ENCODE data around the gene ITGBL1.

The ITGBL1 gene

DNA sequence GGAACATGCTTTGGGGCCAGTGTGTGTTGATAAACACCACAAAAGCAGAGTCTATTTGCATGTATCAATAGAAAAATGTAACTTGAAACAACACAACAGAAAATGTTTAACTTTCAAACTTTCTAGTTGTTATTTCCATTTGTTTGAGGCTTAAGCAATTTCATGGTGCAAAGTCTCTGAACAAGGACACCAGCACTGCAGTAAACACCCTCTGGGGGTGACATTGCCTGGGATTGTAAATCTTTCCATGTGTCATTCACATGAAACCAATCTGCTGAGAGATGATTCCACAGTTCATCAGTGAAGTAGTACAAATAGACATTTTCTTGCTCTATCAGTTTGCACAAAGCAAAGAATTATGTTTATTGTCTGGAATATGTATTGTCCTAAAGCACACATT, 124.5 kb downstream of the ITGBL1 start:
- TF ChIP-seq, protein P1, sequence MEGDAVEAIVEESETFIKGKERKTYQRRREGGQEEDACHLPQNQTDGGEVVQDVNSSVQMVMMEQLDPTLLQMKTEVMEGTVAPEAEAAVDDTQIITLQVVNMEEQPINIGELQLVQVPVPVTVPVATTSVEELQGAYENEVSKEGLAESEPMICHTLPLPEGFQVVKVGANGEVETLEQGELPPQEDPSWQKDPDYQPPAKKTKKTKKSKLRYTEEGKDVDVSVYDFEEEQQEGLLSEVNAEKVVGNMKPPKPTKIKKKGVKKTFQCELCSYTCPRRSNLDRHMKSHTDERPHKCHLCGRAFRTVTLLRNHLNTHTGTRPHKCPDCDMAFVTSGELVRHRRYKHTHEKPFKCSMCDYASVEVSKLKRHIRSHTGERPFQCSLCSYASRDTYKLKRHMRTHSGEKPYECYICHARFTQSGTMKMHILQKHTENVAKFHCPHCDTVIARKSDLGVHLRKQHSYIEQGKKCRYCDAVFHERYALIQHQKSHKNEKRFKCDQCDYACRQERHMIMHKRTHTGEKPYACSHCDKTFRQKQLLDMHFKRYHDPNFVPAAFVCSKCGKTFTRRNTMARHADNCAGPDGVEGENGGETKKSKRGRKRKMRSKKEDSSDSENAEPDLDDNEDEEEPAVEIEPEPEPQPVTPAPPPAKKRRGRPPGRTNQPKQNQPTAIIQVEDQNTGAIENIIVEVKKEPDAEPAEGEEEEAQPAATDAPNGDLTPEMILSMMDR (IDR thresholded peaks at IDR 0.05; ENCODE audit: extremely low read depth, missing control alignments): no peak
- no peak for DNase-seq (ENCODE audit: low spot score)

DNA sequence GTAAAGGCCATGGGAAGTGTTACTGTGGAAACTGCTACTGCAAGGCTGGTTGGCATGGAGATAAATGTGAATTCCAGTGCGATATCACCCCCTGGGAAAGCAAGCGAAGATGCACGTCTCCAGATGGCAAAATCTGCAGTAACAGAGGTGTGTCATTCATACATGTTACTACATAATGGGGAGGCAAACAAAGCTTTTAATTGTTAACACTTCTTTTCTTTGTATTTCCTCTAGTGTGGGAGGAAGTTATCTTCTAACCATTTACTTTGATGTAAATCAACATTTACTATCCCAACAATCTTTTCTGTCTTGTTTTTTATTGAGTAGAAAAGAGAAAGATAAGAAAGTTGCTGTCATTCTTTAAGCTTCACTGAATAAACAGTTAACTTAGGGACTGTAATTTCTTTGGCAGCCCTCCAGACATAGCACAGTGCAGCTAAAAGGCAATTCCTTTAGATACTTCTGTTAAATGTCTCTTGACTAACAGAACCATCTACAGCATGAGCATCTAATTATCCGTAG, 126.9 kb downstream of the ITGBL1 start:
- no peak for DNase-seq (ENCODE audit: low spot score)
- TF ChIP-seq, protein P1 (IDR thresholded peaks at IDR 0.05; ENCODE audit: extremely low read depth, missing control alignments): no peak

DNA sequence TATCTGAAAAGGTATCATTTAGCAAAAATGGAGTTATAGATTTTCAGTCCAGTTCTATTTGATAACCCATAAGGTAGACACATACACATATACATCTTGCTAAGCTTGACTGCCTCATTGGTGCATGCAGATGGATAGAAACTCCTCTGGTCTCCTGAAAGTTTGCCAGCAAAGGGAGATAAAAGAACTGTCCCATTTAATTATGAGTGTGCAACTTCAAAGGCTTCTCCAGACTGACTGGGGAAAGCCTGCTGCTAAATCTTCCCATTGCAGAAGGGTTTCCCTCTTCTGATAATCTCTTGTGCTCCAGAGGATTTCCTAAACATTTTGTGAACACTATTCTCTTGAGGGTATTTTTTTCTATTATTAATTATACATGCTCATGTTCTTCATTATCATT, 131.9 kb downstream of the ITGBL1 start:
- DNase-seq (ENCODE audit: low spot score): no peak
- TF ChIP-seq, protein P1 (IDR thresholded peaks at IDR 0.05; ENCODE audit: extremely low read depth, missing control alignments): no peak

DNA sequence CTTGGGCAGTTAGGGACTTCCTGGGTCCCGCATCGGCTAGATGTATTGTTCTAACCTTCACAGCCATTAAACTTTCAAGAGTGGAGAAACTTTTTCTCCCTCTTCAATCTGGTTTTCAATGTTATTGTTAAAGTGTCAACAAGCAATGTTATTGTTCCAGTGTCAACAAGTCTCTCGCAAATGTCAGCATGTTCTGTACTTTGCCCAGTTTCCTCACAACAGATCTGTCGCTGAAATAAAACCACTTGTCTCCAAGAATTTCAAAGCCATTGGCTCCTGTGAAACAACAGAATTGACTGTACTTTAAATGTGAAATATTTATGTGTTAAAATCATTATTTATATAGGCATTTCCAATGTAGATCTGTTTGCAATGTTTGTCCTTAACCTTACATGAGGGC, 138.0 kb downstream of the ITGBL1 start:
- TF ChIP-seq, protein P1 (IDR thresholded peaks at IDR 0.05; ENCODE audit: extremely low read depth, missing control alignments): no peak
- DNase-seq (ENCODE audit: low spot score): no peak

DNA sequence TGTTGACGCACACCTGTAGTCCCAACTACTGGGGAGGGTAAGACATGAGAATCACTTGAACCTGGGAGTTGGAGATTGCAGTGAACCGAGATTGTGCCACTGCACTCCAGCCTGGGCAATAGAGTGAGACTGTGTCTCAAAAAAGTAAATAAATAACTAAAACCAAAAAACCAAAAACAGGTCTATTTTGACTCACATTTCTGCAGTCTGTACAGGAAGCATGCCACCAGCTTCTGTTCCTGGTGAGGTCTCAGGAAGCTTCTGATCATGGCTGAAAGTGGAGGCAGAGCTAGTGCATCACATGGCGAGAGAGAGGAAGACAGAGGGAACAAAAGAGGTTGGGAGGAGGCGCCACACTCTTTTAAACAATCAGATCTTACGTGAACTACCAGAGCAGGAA, 142.5 kb downstream of the ITGBL1 start:
- TF ChIP-seq, protein P1 (IDR thresholded peaks at IDR 0.05; ENCODE audit: extremely low read depth, missing control alignments): no peak
- DNase-seq (ENCODE audit: low spot score): no peak

DNA sequence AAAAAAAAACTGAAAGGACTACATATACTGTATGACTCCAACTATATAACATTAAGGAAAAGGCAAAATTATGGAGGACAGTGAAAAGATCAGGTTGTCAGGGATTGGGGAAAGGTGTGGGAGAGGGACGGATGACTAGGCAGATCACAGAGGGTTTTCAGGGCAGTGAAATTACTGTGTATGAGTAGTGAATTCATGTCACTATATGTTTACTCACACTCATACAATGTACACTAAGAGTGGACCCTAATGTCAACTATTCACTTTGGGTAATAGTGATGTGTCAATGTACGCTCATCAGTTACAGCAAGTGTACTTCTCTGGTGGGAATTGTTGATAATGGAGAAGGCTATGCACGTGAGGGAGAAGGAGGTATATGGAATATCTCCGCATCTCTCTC, 144.3 kb downstream of the ITGBL1 start:
- no peak for DNase-seq (ENCODE audit: low spot score)
- TF ChIP-seq, protein P1 (IDR thresholded peaks at IDR 0.05; ENCODE audit: extremely low read depth, missing control alignments): no peak

DNA sequence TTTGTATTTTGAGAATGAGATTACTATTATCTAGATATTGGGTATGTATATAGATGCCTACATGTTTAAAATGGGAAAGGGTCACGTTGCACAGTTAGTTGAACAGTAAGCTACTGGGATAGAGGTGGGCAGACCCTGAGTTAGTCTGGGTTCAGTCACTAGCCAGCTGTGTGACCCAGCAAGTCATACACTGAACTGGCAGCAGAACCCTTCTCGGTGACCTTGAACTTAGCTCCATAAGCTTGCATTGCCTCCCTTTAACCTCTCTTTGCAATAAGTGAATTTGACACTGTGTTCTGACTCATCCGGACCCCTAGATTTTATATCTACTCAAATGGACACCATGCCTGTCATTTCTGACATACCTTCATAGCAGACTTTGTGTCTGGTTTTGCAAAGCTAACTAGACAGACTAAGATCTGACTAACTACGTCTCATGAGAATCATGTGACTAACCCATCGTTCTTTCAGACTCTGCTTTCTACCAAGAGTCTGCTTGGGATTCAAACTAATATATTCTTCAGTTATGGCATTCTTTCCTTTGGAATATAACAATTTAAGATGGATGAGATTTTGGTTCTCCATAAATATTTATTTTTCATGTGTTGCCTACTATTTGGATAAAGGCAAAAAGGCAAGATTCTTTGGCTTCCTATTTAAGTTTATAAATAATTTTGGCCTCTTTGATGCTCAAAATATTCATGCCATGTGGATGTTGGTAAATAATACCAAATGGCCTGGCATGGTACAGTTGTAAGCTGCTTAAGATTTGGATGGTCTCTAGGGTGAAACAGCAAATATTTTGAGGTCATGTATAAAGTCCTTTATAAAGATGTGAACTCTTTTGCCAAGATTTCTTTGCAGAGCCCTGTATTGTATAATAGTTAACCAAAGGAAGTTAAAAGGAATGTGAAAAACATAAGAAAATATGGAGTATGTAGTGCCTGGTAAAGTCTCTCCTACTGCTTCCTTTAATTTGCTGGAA, 159.3 kb downstream of the ITGBL1 start:
- TF ChIP-seq, protein P1 (IDR thresholded peaks at IDR 0.05; ENCODE audit: extremely low read depth, missing control alignments): no peak
- DNase-seq (ENCODE audit: low spot score): no peak

Measured in GM20000 (cell line).